Kidney capillary endothelial cell (primary cell): ENCODE measurements around the gene COL4A5.

Experiments used
- DNase-seq: peaks from one replicate; pipeline ENCODE4 v3.0.0-alpha.2; 2018; ENCODE audit warnings: low spot score

Gene COL4A5

DNA sequence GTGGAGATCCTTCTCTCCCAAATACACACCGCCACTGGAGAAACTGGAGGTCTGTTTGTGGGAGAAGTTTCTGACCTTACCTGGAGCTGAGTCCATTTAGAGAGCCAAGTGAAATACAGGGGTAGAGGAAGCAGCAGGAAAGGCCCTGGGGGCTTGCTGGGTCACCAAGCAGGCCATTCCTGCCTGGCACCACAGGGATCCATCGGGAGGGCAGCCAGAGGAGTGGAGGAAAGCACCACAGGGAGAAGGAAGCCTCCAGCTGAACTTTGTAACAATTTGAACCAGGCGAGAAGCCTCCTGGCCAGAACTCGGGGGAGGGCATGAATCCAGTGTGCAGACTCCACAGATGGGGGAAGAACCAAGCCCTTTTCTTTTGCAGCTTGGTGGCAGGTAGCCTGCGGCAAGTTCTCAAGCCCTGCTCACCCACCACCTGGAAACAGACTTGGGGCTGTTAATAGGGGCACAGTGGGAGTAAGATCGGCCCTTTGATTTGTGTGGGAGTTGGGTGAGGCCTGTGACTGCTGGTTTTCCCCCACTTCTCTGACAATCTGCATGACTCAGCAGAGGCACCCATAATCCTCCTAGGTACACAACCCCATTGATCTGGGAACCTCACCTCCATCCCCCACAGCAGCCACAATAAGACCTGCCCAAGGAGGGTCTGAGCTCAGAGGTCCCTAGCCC lies 202.1 kb downstream of the COL4A5 start:
- no peak for DNase-seq

DNA sequence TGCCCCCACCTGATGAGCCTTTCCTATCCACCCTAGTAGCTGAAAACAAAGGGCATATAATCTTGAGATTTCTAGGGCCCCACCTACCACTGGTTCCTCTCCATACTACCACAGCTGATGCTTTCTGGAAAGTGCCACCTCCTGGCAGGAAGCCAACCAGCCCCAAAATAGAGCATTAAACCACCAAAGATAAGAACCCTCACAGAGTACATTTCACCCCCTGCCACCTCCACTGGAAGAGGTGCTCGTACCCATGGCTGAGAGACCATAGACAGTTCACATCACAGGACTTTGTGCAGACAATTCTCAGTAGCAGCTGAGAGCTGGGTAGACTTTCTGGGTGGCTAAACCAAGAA lies 202.6 kb downstream of the COL4A5 start:
- no peak for DNase-seq

DNA sequence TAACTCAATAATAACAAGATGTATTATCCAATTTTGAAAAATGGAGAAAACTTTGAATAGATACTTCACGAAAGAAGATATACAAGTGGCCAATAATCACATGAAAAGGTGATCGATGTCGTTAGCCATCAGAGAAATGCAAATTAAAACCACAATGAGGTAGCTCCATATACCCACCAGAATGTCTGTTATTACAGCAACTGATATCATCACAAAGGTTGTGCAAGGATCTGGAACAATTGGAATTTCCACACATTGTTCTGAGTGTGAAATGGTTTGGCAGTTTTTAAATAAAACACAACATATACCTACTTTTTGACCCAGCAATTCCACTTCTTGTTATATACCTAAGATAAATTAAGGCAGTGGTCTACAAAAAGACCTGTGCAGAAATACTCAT lies 225.1 kb downstream of the COL4A5 start:
- DNase-seq, result no peak

DNA sequence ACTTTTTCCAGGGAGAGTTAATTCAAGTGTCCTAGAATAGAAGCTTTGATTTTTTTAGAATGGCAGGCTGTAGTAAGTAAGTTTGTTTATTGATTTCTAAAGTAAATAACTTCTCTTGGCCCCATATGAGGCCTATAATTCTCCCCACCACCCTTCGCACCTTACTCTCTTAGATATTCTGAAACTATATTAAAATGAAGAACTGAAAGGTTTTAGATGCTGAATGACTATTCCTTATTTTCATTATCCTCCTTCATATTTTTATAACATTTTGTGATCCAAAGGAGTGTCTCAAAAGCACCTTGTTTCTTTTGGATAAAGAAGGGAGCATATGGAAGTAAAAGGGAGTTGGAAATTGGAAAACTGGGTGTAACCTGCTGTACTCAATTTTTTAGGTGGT lies 226.5 kb downstream of the COL4A5 start:
- no peak for DNase-seq

DNA sequence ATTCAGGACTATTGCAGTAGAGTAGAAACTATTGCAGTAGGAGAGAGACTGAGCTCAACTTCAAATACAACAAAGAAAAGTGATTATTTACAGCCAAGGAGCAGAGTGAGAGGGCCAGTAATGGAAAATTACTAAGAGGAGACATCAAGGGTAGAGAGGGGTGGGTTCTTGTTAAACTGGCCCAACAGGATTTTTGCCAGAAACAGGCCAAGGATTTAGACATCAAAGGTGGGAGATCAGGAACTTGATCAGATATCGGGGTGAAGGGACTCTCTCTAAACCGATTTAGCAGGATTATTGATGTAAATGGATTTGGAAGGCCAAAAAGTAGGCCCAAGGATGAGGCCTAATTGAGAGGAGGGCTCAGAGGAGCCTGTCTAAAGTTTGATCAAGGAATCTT lies 231.9 kb downstream of the COL4A5 start:
- DNase-seq, result no peak

DNA sequence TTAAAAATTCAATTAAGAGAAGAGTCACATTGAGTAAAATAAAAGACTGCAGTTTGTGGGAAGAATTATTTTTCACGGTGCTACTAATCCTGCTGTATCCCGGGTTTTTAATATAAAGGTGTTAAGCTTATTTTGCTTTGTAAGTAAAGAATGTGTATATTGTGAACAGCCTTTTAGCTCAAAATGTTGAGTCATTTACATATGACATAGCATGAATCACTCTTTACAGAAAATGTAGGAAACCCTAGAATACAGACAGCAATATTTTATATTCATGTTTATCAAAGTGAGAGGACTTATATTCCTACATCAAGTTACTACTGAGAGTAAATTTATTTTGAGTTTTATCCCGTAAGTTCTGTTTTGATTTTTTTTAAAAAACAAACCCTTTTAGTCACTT lies 257.1 kb downstream of the COL4A5 start:
- peak; percentile 7 for DNase-seq

DNA sequence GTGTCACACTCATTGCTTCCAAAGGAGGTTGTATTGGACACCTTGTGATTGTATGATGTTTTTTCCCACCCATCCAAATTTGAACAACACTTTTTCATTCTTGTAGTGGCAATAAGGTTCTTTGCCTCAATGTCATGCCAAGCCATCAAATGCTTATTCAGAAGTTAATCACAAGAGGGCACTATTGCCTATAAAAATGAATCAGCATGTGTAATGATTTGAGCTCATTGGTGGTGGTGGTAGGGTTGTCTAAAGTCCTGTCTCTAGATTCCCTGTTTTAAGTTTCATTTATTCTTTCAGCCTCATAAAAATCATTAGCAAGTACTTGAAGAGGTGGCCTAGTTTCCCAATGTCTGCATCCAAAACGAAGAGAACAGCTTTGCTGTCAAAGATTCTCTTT lies 259.7 kb downstream of the COL4A5 start:
- peak; percentile 30 for DNase-seq

DNA sequence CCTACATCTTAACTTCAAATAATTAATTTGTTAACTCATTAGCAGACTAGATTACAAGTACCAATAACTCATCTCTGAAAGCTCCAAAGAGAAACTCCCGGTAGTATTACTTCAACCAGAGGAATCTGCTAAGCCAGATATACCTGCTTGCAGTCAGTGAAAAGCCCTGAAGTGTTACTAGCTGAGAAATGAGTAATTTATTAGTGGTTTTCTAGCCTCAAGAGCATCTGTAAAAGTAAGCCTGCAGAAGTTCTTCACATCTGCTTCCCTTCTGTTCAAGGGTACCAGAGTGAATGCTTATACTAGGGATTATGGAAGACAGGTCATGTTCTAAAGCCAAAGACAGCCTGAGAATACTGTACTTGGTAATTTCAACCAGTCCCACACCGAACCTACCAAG lies 262.0 kb downstream of the COL4A5 start:
- DNase-seq, result no peak

DNA sequence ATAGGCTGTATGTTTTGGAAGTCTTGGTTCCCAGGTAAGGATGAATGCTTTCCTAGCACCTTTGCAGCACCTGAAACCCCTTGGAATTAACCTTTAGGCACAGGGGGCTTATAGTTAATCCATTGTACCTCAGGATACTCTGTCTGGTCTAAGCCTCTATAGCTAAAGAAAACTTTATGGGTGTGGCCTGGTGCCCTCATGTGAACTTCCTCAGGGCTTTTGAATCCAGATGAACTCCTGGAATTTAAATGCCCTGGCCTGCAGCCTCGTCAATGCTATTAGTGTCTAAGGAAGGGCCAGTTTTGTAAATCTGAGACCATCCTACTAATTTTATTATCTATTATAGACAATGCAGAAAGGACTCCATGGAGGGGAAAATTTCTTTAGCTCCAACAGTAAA lies 262.9 kb downstream of the COL4A5 start:
- no peak for DNase-seq

DNA sequence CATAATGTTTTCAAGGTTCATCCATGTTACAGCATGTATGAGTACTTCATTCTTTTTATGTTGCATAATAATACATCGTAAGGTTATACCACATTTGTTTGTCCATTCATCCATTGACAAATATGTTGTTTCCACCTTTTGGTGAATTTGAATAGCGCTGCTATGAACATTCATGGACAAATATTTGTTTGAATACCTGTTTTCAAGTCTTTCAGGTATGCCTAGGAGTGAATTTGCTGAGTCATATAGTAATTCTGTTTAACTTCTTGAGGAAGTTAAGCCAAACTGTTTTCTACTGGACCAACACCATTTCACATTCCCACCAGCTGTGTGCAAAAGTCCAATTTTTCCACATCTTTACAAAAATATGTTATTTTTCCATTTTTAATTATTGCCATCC lies 265.2 kb downstream of the COL4A5 start:
- DNase-seq, result no peak

DNA sequence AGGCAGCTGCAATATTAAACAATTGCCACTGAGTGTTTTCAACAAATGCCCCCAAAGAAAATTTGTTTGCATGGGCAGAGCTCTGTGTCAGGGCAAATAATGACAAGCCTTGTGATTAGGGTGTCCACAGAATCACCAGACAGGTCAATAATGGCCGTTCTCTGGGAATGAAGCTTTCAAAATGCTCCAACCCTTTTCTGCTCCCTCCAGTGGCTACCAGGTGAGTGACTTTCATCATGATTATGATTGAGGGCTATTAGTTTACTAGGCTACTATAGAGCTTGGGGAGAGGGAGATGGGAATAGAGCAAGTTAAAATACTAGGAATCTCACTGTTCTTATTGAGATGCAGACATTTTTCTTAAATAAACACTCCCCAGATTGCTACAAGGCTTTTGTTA lies 273.2 kb downstream of the COL4A5 start:
- no peak for DNase-seq

DNA sequence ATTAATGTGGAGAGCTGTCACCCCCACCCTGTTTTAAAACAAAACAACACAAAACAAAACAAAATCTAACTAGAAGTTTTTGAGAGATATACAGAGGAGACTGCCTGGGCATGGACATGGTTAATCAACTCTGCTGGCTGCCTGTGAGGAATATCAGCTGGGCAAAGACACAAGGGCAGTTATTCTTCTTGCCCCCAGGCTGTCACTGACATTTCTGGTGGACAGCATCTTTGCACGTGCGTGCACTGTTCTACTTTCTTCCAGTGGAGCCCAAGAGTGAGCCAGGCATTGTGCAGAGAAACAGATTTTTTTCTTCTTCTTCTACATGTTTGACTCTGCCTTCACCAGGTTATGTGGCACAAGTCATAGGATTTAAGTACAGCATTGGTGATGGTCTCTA lies 282.9 kb downstream of the COL4A5 start:
- DNase-seq, result no peak

DNA sequence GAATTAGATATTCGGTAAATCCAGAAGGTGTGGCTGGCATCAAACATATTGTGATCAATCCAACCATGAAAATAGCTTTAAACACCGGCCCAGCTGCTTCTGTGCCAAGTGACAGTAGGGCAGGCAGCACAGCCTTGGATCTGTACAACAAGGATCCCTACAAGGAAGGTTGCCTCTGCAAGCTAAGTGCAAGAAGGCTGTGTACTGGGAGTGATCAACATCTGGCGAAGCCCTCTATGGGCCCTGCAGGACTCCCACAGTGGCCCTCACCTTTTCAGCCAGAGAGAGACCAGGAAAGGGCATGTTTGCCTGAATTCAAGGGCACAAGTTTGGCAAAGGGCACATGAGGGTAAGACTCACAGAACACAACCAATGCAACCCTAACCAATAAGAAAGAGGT lies 287.1 kb downstream of the COL4A5 start:
- no peak for DNase-seq

DNA sequence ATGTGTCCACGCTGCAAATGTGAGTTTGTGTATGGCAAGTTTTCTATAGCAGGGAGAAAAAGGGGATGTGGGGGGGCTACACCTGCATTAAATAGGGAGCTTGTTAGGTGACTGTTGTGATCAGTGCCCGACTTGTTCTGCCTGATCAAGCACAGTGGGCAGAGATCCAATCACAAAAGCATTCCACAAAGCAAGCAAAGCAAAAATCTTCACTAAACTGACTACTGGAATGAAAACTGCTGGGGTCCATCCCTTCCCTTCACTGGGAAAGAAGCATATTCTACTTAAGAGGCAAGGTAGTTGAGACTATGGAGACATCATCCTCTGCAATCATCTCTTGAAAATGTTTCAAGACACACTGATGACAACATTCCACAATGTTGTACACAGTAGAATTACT lies 291.5 kb downstream of the COL4A5 start:
- DNase-seq, result no peak

DNA sequence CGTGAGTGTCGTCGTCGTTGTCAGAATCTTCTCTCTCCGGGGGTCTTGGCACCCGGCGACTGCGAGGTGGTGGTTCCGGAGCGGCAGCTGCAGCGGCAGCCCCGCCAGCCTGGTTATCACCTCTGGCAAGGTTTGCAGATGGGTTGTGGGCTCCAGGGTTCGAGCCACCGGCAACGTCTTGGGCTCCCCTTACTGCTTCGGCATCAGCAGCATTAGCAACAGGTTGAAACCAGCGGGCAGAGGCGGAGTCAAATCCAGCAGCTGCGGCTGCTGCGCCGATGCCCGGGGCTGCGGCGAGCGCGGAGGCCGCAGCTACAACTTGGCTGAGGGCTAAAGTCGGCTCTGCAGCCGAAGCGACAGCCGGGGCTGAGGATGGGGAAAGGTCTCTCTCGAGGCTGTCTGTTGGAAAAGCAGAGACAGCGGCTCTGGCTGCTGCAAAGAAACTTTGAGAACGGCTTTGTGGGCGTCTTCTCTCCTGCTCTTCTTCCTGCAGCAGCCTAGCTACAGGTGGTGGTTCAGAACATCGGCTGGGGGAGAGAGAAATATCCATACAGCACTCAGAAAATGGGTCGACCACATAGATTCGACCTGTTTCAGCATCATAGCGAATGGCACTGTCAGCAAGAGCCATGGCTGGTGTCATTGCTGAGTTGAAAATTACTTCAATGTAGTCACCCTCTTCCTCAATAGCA lies 293.1 kb downstream of the COL4A5 start:
- DNase-seq, result no peak

DNA sequence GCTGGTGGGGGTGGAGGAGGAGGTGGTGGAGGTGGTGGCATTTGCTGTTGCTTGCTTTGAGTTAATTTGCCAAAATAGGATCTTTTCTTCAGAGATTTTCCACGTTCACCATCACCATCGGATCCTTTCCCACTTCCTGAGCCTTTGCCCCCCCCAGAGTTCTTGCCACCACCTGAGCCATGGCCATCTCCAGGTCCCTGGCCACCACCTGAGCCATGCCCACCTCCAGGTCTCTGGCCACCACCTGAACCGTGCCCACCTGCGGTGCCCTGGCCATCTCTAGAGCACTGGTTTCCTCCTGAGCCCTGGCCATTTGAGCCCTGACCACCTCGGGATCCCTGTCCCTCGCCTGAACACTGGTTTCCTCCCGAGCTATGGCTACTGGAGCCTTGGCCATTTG lies 294.8 kb downstream of the COL4A5 start:
- no peak for DNase-seq

DNA sequence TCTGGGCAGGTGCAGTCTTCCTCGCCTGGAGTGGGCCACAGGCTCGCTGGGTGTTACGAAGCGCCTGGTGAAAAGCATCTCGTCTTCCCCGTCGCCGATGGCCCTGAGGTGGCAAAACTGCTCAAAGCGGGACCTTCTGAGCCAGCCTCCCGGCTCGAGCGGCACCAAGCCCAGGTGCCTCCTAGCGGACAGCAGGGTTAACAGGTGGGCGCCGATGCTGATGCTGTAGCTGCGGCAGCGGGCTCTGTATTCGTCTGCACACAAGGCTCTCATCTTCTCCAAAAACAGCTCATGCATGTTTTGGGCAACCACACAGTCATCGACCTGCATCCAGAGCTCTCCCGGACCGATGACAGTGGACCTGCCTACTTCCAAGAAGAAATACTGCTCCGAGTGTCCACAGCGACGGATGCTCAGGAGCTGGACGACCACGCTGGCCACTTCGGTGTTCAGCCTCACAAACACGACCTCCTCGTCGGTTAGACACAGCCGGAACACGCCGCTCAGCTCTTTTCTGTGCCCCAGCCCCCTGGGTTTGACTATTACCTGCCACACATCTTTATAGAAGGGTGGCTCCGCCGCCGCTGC lies 295.5 kb downstream of the COL4A5 start:
- no peak for DNase-seq

DNA sequence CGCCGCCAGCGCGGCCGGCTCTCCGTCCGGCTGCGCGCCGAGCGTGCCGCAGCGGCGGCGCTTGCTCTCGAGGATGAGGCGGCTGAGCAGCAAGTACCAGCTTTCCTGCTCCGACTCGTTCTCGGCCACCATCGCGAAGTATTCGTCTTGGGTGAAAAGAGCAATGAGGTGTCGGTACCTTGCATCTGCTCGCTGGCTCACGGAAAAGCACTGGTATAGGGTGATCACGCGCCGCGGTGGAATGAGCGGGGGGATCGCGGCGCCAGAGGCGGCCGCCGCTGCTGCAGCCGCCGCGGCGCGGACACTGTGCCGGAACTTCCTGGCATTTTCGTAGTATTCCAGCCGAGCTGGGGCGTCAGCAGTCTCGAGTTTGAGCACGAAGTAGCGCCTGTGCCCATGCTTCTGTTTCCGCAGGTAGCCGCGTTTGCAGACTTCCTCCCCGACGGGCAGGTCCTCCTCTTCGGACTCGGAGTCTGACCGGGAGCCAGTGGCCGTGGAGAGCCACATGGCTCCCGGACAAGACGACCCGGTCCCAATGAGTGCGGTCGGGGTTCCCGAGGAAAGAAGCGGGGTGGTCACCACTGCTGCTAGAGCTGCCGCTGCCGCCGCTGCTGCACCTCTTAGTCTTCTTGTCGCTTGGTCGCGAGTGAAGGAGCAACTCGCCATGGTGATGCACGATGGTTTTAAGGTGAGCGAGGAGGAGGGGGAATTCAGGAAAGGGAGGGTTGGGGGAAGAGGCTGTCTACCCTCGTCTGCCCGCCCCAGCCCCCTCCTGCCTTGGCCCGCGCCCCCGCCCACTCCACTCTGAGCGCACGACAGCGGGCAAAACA lies 296.3 kb downstream of the COL4A5 start:
- peak; percentile 34 for DNase-seq

DNA sequence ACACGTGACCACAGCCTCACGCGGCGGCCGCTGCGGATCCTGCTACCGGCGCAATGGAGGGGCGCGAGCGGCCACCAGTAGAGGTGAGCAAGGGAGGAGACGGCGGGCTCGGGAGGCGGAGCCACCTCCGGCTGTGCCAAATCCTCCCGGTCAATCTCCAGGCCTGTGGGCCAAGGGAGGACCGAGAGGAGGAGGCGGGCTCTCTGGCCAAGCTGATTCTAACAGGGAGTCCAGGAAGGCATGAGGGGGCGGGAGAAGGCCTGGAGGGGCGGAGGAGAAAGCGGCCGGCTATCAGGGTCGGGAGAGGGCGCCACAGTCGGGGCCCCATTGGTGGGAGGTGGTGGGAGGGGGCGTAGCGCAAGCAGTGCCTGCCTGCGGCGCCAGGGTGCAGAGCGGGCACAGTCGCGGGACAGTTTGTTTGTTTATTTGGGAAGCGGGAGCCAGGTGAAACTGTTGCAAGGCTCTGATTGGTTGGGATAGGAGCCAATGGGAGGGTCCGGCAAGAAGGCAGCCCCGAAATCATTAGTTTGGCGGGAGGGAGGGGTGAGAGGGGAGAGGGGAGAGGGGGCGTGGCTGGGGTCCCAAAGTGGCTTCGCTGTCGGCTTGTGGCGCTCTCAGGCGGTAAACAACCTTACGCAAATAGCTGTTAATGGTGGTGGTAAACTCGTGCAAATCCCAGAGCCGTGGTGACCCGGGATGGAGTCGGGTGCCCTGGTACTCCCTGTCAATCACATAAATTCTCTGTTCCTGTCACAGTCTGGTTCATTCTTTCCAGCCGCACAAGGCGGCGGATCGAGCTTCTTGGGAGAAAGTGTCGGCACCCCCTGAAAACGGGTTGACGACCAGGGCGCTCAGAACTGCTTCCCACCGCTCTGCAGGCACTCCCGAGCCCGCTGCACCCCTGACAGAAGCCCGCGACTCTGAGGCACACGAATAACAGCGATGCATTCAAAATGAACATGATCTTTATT lies 297.2 kb downstream of the COL4A5 start, which contains the start of gene IRS4:
Gene IRS4, minus strand, starts transcription at position 55 of the 971 bp plus-strand sequence.
- no peak for DNase-seq

DNA sequence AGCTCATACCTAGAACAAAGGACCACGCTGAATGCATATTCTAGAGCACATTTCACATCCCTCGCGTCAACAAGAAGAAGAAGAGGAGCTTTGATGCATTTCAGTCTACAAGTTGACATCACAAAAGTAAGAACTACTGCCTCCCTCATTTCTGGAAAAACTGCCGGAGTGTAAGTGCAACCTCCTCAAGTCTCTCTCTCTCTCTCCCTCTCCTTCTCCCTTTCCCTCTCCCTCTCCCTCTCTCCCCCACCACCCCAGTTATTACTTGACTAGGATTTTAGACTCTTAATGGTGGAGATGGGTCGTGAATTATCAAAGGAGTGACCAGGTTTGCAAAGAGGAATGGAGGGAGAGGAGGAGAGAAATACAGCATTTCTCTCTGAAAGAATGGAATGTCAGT lies 298.1 kb downstream of the COL4A5 start:
- no peak for DNase-seq

DNA sequence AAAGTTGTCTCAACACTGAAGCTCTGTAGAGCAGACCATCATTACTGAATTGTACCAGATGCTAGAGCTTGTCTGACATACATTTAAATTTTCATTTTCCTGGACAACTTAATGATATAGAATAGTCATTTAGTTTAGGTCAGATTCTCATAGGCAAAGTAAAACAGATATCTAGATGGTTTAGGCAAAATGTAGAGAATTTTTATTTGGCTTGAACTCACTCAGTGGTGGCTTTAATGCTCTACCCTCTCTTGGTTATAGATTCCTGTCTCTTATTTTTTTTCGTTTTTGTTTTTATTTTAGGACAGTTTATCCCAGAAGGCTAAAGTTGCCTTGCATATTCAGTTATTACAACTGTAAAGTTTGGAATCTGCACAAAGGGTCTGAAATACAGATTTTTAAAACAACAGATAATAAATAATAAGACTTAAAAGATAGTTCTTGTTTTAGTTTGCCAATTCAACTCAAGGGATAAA lies 300.7 kb downstream of the COL4A5 start:
- DNase-seq, result no peak
